H1 (cell line): ENCODE results near the gene CHD9NB. TPM values are rescaled to one million over a fixed set of nuclear protein-coding genes. Genes with fewer than 3 reads are reported as not detected.

Experiments used
- ASH2L ChIP-seq: fragments of 200-600, 300-600 bp; sonication (generic); IDR thresholded peaks from one replicate; pipeline ENCODE4 v1.7.1; 2017; ENCODE audit warnings: low read length
- GTF2F1 ChIP-seq: IDR thresholded peaks from 2 replicates; pipeline ENCODE4 v1.6.1; 2012; ENCODE audit warnings: low read depth, low read length, improper control_type of control experiment, borderline replicate concordance
- KDM4A ChIP-seq: IDR thresholded peaks from one replicate; pipeline ENCODE4 v1.7.1; 2012; ENCODE audit warnings: low read depth, mild to moderate bottlenecking, moderate library complexity, low read length, inconsistent platforms; ENCODE audit not compliant: severe bottlenecking
- RBBP5 ChIP-seq: IDR thresholded peaks from 2 replicates; pipeline ENCODE4 v1.7.1; 2012; ENCODE audit warnings: low read depth, mild to moderate bottlenecking, inconsistent platforms, low read length, moderate library complexity, borderline replicate concordance
- RNF2 ChIP-seq: fragments of 200-900, 300-1000 bp; sonication (generic); IDR thresholded peaks from 2 replicates; pipeline ENCODE4 v1.7.1; 2016; ENCODE audit warnings: borderline replicate concordance, low read depth, mild to moderate bottlenecking, antibody characterized with exemption, low read length; ENCODE audit not compliant: poor library complexity, severe bottlenecking; ENCODE audit errors: missing control alignments
- SAP30 ChIP-seq: fragments of 300-600 bp; sonication (generic); IDR thresholded peaks from 2 replicates; pipeline ENCODE4 v1.7.1; 2012; ENCODE audit warnings: low read length, moderate library complexity, mild to moderate bottlenecking, inconsistent platforms; ENCODE audit not compliant: insufficient read depth, insufficient replicate concordance
- SRF ChIP-seq: IDR thresholded peaks from 2 replicates; pipeline ENCODE4 v1.6.1; 2011; ENCODE audit warnings: mild to moderate bottlenecking, low read depth, low read length, moderate library complexity
- polyA plus RNA-seq, 7 experiments: library from polyadenylated mRNA; depleted of rRNA in 3 of 7; stranded (reverse) in 5 of 7; unstranded in 2 of 7; fragments of >200 nt in 5 of 7; fragments of 200-250 nt in 2 of 7; gene quantifications; 1 replicate in 5 of 7; 2 replicates in 1 of 7; 4 replicates in 1 of 7; pipeline versions ENCODE4 v1.2.1 to v1.2.3, GENCODE V29; 2011 to 2013; ENCODE audit warnings: missing spikeins in 2 of 7, mixed read lengths in 2 of 7
- total RNA-seq: library from RNA; stranded (reverse); fragmentation: NEBNext Ultra II Directional; extraction: Animal tissue kit (Norgen Biotek cat#: 25700); gene quantifications from 2 replicates; pipeline ENCODE4 v1.2.1, GENCODE V29; 2021
- TF ChIP-seq, protein P1 (sequence below): IDR thresholded peaks from 2 replicates; pipeline ENCODE4 v1.6.1; 2012; ENCODE audit warnings: inconsistent platforms

CHD9NB gene
- total and polyA plus RNA-seq, 2 of the 8 experiments (the other 6 are each of a cell fraction or from before 2014, with no cell fraction given) = 4.5 to 5.9 TPM

DNA sequence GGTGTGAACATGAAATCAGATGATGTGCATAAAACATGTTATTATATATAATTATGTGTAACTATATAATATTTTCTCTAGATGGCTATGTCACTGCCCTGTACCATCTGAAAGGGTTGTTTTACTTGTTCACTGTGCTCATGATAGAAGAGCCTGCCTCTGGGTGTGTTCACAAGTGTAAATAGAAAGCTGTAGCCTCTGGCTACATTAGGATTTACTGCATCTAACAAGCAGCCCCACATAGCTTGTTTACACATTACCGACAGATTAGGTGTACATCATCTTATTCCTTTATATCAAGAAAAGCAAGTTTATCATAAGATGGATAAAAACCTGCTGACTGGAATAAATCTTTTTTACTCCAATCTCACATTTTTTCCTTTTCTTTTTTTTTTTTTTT, 48.2 kb upstream of the CHD9NB start (continued):
- TF ChIP-seq KDM4A = no peak
- TF ChIP-seq GTF2F1 = no peak
- TF ChIP-seq RBBP5 = no peak
- no peak for TF ChIP-seq RNF2
- no peak for TF ChIP-seq ASH2L
- no peak for TF ChIP-seq SRF
- TF ChIP-seq, protein P1, sequence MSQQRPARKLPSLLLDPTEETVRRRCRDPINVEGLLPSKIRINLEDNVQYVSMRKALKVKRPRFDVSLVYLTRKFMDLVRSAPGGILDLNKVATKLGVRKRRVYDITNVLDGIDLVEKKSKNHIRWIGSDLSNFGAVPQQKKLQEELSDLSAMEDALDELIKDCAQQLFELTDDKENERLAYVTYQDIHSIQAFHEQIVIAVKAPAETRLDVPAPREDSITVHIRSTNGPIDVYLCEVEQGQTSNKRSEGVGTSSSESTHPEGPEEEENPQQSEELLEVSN = no peak
- no peak for TF ChIP-seq SAP30
